ENCODE data around the gene DSG3. TPM values are rescaled to one million over a fixed set of nuclear protein-coding genes. Genes with fewer than 3 reads are reported as not detected.
"Not testable (repeated sequence)": the region's sequence is repeated elsewhere in the genome, so short reads cannot be mapped to it uniquely, and the experiment has no call there.

DSG3 gene
- total RNA-seq, 1 donor from 2014 or later, result 775 TPM

GRCh38 chr18:31494705-31495244 lies 47.2 kb downstream of the DSG3 start:
- not testable (repeated sequence) for ATAC-seq

- ATAC-seq, result no peak
Observed at GRCh38 chr18:31497404-31497835, 49.9 kb downstream of the DSG3 start.

- ATAC-seq, result peak; percentile 86
Observed at GRCh38 chr18:31497836-31498573, 50.5 kb downstream of the DSG3 start, which contains the start of gene DSG2. Gene DSG2 (plus strand): TSS chr18:31498177. CDS start chr18:31498252, 75 bp downstream.

- no peak for ATAC-seq
Observed at GRCh38 chr18:31498574-31499524, 51.3 kb downstream of the DSG3 start.

- no peak for ATAC-seq
Observed at GRCh38 chr18:31500051-31500688, 52.6 kb downstream of the DSG3 start.

GRCh38 chr18:31503011-31503410 lies 55.5 kb downstream of the DSG3 start:
- ATAC-seq, result no peak

GRCh38 chr18:31504455-31505147 lies 57.1 kb downstream of the DSG3 start:
- no peak for ATAC-seq

GRCh38 chr18:31505156-31505555 lies 57.6 kb downstream of the DSG3 start:
- ATAC-seq, result no peak

- ATAC-seq, result no peak
Observed at GRCh38 chr18:31506024-31506742, 58.6 kb downstream of the DSG3 start.

GRCh38 chr18:31507124-31507523 lies 59.6 kb downstream of the DSG3 start:
- ATAC-seq, result not testable (repeated sequence)

- ATAC-seq, result no peak
Observed at GRCh38 chr18:31508781-31509180, 61.2 kb downstream of the DSG3 start.

- ATAC-seq, result no peak
Observed at GRCh38 chr18:31509571-31509970, 62.0 kb downstream of the DSG3 start.

- ATAC-seq, result peak; percentile 70
Observed at GRCh38 chr18:31510319-31510718, 62.8 kb downstream of the DSG3 start.

GRCh38 chr18:31511098-31511497 lies 63.6 kb downstream of the DSG3 start:
- peak; percentile 25 for ATAC-seq

- ATAC-seq, result peak; percentile 94
Observed at GRCh38 chr18:31512203-31512764, 64.7 kb downstream of the DSG3 start.

- ATAC-seq, result peak; percentile 46
Observed at GRCh38 chr18:31513189-31513935, 65.8 kb downstream of the DSG3 start.

- no peak for ATAC-seq
Observed at GRCh38 chr18:31516437-31516836, 68.9 kb downstream of the DSG3 start.

- no peak for ATAC-seq
Observed at GRCh38 chr18:31526374-31526773, 78.8 kb downstream of the DSG3 start.
